GM23248 (cell line): Measurements from ENCODE around the gene EEF1AKMT2.

ENCODE experiments used
- EZH2 ChIP-seq: fragments of 200-600 bp; sonication (generic); IDR thresholded peaks from 2 replicates; pipeline ENCODE4 v1.6.1; 2018; ENCODE audit warnings: antibody characterized with exemption, mild to moderate bottlenecking; ENCODE audit not compliant: insufficient read depth, poor library complexity, severe bottlenecking
- EZH2phosphoT487 ChIP-seq: fragments of 200-600 bp; sonication (generic); IDR thresholded peaks from 2 replicates; pipeline ENCODE4 v1.6.1; 2018; ENCODE audit warnings: antibody characterized with exemption, moderate library complexity, mild to moderate bottlenecking, low read depth; ENCODE audit not compliant: insufficient read depth

DNA sequence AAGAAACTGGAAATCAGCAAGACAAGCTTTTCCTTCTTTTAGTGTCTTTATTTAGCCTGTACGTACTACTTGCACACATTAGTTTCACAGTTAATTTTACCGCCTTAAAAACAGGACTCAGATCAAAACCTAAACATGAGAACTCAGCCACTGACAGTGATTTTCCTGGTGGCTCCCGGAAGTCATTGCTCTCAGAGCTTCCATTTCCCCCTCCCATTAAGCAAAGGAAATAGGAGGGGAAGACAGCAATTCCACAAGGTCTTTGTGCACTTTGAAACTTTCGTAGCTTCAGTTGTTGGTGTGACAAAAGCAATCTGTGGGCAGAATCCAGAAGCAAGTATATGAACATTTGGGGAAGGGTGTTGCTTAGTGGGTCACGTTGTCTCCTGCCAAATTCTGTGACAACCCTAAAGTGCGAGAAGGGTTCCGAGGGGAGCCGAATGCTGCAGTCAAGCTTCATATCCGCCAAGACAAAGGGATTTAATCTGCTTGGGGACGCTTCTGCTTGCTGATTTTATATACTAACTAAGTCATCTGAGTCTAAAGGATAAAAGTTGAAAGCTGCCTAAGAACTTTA lies 77.9 kb downstream of the EEF1AKMT2 start:
- TF ChIP-seq EZH2 (no peak), EZH2phosphoT487 (no peak)
